ENCODE data around the gene RIIAD1.
"Not testable (repeated sequence)": the region's sequence is repeated elsewhere in the genome, so short reads cannot be mapped to it uniquely, and the experiment has no call there.

RIIAD1 gene

DNA sequence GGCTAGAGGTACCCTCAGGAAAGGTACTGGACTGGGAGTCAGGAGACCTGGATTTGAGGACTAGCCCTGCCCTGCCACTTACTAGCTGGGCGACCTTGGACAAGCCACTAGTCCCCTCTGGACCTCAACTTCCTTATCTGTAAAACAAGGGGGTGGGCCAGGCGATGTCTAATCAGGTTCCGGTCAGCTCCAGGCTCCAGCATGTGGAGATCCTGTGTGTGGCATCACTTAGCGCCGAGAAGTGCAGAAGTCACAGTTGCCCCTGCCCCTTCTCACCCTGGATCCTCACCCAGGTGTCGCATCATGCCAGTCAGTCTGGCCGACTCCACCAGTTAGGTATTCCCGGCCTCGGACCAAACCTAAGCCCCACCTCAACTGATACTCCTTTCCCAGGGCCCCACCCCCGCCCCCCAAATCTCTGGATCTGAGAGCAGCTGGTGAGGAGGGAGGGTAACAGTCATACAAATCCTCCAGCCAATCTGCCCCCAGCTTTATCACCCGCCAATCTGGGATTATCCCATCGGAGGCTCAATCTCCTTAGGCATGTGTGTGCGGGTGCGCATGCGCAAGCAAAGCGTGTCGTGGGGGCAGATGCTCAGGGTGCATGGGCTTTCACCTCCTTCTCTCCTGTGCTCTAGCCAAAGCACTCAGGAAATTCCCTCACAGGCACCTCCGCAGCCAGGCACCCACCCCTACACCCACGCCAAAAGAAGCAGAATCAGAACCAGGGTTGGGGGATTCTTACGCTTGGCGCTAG lies 10.1 kb upstream of the RIIAD1 start:
- DNase-seq, result no peak

DNA sequence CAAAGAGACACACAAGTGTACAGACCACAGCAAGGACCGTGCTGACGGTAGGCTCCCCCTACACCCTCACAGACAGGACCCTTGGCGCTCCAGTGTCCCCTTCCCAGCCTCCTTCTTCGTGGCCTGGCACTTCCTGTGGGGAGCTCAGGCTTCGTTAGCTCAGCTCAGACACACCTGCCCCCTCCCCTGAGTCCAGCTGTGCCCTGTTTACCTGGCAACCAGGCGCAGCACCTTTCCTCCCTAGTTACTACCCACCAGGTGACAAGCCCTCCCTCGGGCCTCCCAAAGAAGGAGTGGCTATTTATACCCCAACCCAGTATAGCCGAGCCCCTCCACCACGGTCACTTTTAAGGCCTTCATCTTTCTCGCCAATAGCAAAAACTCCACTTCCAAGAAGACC lies 9.4 kb upstream of the RIIAD1 start:
- peak; percentile 76 for DNase-seq

DNA sequence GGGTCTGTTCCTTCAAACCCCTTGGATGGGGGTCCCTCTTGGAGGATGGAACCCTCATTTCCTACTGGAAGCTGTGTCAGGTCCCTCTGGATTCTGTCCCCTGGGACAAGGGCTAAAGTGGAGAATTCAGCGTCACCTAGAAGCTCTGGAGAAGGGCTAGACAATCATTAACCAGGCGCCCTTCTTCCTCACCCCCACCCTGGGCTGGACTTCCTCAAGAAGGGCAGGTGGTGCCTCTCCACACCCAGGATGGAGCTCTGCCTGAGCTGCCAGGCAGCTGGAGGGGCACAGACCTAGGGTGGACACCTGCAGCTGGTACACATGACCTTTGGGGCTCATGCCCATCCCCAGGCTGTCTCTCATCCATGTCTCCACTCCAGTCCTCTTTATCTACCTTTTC lies 8.3 kb upstream of the RIIAD1 start:
- DNase-seq, result no peak

DNA sequence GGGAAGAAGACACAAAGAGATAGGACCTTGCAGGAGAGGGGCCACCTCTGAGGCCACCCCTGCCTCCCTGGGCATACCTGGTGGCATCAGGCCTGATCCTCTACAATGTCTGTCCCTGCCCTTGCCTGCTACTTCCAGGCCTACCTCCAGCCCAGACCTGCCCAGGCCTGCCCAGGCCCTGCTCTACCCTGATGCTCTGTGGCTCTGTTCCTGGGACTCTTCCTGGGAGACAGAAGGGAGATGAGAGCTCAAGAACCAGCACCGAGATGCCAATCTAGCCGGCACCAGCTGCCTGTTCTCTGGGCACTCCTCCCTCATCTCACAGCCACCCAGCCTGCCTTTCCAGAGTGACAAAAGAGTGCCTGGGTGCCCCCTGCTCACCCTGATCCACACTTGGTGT lies 7.4 kb upstream of the RIIAD1 start:
- no peak for DNase-seq

DNA sequence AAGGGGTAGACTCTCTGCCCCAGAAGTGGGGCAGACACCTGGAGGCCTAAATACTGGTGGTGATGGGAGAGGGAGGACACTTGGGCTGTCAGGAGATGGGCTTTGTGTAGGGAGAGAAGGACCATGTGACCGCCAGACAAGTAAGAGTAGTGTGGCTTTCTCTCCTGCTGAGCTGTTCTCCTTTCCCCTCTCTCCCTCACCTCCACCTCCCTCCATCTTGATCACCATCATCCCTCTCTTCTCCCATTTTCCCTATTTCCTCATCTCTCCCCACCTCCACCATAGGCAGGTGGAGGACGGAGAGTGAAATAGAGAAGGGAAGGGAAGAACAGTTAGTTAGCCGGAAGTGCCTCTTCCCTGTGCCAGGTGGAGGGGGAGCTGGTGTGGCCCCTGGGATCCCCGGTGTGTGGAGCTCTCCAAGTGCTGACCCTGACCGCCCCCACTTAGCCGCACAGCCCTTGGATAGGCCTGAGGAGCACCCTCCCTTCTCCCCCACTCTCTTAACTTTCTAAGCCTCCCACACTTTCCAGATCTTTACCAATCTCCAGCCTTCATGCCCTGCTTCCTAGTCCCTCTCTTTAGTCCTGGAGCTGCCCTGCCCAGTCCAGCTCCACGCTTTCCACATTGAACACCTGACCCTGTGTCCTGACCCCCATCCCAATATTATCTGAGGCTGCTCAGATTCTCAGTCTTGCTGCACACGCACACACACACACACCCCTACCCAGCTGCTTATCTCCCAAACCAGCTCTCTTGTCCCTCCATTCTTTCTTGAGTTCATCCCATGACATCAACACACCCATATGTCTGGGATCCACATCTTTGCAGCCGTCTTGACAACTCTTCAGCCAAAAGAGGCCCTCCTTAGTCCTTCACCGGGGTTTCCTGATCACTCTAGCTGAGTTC lies 6.2 kb upstream of the RIIAD1 start:
- no peak for DNase-seq

DNA sequence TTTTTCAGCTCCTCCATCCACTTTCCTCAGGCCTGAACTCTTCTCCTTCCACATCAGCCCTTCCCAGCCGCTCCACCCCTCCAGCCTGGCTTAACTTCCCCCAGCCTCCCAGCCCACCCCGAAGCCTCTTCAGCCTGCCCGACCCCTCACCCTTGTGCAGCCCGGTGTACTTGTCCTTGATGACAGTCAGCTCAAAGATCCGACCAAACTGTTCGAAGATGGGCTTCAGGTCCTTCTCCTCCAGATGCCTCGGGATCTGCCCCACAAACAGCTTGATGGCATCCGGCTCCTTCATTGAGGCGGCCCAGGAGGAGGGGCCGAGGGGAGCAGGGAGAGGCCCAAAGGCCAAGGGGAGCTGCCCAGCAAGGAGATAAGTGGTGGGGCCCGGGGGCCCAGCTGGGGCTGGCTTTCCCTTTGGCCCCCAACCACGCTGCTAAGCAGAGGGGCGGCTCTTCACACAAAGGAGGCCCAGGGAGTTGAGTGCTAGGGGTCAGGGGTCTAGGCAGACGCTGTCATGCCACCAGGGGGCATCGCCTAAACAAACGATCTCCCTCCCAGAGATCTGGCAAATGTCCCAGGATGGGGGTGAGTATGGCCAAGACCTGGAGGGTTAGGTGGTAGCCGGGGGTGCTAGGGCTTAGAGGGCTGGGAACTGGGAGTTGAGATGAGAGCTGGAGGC lies 5.5 kb upstream of the RIIAD1 start:
- peak; percentile 31 for DNase-seq

DNA sequence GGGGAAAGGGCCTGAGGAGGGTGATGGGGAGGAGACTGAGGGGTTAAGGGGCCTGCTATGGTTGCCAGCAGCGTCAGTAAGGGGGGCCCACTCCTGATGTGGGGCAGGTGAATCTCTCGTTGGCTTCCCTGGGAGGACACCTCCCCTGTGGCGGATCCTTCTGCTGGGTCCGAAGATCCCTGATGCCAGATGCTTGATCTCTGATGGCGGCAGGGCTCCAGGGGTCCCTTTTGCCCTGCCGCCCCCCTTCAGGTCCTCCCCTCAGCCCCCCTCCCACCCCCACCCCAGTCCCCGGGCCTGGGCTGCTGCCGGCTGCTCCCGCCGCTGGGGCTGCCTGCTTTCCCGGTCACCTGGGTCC lies 4.9 kb upstream of the RIIAD1 start:
- DNase-seq, result no peak

DNA sequence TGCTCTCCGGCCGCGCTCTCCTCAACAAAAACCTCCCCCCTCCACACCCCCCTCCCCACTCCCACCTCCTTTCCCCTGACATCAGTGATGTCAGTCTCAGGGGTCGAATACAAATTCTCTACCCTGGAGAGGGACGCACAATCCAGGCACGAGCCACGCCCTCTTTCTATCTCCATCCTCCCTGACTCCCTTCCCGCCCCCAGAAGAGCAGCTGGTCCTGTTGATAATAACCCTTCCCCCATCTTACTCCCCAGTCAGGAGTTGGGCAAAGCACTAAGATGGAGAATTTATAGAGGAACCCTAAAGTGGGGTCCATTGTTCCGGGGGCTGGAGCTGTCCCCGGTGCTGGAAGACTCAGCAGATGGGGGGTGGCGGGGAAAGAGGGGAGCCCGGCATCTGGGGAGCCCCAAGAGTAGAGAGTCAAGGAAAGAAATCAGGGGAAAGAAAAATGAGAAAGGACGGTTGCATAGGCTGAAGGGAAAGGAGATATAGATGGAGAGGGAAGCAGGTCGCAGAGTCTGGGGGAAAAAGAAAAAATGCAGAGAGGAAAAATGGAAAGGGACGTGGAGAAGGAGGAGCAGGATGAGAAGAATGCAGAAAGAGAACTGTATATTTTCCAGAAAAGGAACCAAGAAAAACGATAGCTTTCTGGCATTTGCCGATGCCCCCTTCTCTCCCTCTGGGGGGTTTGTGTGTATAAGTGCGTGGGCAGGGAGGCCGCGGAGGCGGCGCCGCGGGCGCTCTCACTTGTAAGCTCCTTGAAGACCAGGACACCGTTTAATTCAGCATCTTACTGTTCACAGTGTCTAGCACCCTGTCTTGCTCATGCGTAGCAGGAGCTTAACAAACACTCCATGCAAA lies 4.3 kb upstream of the RIIAD1 start, which contains the start of gene CELF3:
Gene CELF3, minus strand, starts transcription at position 33 of the 861 bp plus-strand sequence. CDS start 783 bp downstream, outside the sequence.
- peak; percentile 97 for DNase-seq

DNA sequence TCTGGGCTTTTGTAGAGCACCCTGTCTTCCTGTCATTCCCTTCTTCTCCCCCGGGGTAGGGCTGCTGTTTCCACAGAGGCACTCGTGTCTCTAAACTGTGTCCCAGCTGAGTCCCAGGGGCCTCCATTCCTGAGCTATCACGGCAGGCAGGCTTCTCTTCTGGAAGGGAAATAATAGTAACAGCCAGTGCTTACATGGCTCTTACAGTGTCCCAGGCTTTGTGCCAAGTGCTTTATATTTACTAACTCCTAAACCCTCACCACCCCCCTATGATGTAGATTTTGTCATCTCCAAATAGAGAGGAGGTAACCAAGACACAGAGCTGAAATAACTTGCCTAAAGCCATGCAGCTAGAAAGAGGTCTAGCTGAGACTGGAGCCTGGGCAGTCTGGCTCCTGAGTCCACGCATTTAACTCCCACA lies 3.3 kb upstream of the RIIAD1 start:
- no peak for DNase-seq

DNA sequence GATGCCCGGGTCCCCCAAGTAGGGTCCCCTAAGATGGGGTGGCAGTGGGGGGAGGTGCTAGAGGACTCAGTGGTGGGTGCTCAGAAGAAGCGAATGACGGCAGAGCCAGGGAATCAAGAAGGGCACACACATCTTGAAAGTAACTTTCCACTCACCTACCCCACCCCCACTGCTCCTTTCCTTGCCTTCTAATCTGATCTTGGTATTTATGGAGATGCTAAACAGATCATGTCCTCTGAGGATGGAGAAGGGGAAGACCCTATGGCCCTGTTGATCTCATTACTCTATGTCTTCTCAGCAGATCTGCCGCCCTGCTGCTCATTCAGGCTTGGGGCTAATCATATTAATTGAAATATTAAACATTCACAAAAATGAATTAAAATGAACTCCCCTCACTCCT lies 2.7 kb upstream of the RIIAD1 start:
- no peak for DNase-seq

DNA sequence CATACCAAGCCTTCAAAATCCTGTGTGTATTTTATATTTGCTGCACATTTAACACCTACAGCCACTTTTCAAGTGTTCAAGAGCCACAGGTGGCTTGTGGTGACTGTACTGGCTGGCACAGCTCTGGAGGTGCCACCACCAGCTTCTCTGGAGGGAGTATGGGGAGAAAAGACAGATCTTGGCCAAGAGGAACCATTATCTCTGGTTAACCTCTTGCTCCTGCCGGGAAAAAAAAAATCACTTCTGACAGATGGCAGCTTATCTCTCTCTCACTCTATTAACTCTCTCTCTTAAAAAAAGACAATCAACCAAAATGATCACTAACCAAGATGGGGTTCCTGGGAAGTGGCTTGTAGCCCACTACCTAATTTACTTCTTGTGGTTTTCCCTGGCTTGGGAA lies 1.2 kb upstream of the RIIAD1 start:
- DNase-seq, result no peak

DNA sequence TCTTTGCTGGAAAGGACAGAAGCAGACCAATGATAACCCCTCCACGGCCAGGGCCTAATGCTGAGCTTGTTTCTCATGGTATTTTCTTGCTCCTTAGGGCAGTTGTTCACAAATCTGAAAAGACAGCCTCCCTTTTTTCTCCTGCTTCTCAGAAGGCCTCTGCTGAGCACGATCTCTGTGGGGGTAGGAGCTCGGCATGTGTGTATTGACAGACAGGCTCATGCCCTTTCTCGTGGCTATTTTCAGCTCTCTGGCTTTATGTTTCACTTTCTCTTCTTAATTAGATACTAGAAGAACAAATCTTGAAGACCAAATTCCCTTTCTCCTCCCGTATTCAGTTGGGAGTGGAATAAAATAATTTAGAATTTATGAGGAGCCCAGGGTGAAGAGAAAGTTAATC lies 768 bp upstream of the RIIAD1 start:
- DNase-seq, result no peak

DNA sequence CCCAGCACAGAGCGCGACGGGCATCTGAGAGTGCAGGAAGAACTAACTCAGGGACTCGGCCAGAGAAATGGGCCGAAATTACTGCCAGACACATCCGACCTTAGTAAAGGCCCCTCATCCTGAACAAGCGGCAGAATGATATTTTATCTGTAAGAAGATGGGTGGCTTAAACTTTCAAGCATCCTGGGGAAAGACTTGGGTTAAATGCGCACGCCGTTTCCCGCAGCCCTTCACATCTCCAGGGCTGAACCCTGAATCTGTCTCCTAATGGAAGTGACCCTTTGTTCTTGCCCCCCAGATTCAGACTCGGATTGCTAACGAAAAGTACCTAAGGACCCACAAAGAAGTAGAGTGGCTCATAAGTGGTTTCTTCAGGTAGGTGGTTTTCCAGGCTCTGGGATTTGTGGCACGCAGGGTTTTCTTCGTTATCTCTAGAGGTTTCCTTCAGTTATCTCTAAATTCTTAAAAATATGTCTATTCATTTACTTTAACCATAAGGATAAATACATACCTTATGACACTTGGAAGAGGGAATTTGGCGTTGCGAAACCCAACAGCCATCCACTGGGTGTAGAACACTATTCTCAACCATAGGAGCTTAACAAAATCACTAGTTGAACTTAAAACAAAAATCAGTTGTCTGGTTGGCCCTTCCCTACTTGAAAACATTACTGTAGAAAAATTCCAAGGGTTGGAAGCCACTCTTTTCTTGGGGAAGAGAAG lies 627 bp downstream of the RIIAD1 start:
- no peak for DNase-seq

DNA sequence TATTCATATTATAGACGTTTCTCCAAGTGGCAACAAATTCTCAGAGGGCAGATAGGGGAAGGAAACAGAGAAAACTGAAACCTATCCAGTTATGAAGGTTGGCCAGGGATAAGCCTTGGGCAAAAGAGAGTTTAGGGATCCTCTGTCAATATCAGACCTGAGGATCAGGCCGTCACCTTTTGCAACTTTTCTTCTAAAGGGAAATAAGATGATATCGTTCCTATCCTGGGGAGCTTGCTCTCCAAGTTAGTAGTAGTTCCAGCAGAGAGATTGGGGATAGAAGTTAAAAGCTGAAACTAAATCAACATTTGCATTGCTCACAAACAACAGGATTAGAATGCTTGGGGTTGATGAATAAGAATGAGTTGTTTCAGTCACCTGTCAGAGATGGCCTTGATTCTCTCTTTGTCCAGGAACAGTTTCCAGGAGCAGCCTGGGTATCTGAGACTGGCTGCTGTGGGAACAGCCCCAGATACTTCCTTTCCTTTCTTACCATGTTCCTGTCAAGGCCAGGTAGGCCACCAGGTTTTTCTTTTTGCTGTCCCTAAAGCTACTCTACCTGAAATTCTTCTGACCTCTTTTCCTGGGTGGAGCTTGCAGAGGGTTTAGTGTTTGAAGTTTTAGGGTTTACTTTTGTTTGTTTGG lies 2.5 kb downstream of the RIIAD1 start:
- no peak for DNase-seq

DNA sequence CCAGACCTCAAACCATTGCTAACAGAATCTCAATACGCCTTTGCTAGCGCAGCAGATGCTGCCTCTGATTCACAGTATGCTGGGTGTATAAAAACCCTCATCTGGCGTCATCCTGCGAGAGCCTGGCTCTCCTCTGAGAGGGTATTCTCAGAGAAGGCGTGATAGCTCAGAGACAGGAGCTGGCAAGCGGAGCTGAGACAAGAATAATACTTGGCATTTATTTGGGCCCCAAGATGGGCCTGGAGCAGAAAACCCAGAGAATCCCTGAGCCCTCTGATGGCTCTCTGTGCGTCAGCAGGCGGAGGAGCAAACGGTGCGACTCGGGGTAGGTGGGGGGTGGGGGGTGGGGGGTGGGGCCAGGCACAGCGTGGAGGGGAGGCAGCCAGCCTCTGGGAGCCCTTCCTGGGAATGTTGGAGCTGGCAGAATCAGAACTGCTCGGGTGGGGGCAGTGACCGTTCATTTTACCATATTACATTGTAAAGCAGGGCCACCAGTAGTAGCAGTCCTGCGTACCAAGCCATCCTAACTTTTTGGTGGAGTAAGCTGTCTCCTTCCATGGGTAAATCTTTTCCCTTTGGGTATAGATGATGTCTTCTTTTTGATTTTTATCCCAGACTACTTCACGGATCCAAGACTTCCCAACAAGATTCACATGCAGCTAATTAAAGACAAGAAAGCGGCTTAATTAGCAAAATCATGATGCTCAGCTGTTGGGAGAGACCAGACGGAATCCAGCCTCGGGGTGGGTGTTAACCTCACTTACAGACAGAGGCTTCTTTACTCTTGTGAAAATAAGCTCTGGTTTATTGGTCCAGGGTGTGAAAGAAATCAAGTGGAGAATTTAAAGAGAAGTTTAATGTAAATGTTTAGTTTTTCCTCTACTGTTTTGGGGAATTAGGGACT lies 7.1 kb downstream of the RIIAD1 start:
- DNase-seq, result no peak

DNA sequence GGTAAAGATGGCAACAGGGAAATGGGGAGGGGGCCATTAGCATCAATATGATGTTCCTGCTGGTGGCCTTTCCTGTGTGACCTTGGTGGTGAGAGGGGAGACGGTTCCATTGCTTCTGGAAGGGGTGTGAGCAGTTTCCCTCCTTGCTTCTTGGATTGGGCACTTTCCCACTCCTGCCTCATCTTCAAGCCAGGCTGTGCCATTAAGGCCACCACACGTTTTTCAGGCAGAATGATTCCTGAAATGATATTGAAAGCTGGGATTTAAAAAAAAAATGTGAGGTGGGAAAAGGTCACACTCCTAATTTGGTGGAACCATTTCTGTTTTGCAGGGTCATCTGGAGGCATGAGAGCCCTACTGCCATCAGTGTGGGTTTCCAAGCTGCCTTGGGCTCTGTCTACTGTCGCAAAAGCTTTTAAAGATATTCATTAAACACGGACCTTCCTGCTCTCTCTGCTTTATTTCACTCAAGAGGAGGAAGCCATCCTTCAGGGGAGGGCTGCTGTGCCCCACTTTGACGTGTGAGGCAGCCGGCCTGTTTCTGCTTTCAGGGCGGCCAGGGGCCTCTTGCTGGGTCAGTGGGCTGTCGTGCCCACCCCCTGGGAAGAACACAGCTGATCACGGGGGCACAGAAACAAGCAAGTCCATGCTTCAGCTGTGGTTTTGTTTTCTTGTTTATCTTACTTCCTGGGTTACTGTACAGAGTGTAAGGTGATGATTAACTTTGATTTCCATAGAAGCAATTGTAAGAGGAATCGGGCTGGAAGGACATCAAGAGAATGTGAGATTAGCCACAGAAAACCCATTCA lies 8.0 kb downstream of the RIIAD1 start:
- no peak for DNase-seq

DNA sequence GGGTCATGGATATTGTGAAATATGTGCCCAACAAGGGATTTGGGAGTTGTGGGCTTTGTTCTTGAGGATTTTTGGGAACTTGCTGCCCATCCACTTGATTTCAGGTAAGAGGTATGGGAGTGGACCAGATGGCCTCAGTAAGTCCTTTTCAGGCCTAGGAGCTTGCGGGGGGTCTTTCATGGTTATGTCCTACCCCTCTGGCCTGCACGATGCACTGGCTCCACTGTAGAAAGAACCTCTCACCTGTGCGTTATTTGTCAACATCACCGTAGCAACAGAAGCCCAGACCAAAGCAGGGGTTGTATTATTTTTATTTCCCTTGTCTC lies 8.6 kb downstream of the RIIAD1 start:
- DNase-seq, result no peak

DNA sequence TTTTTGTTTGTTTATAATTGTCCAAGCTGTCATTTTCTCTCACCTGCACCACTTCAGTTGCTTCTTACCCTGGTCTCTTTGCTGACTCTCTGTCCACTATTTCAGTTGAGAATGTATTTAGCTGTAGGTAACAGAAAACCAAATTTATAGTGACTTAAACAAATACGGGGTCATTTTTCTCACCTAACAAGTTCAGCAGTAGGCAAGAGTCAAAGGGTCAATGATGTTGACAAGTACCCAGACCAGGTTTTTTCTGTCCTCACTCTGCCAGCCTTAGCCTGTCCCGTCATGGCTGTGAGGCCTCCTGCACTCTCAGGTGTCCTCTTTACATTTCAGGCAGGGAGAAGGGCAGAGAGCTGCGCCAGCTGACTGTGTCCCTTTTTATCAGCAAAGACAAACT lies 11.8 kb downstream of the RIIAD1 start:
- no peak for DNase-seq

DNA sequence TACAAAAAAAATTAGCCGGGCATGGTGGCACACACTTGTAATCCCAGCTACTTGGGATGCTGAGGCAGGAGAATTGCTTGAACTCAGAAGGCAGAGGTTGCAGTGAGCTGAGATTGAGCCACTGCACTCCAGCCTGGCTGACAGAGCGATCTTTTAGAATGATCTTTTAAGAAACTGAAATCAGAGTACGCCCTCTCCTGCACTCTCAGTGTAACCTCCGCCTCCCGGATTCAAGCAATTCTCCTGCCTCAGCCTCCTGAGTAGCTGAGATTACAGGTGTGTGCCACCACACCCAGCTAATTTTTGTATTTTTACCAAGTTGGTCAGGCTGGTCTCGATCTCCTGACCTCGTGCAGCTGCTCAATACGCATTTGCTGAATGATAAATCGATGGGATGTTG lies 12.7 kb downstream of the RIIAD1 start:
- not testable (repeated sequence) for DNase-seq

DNA sequence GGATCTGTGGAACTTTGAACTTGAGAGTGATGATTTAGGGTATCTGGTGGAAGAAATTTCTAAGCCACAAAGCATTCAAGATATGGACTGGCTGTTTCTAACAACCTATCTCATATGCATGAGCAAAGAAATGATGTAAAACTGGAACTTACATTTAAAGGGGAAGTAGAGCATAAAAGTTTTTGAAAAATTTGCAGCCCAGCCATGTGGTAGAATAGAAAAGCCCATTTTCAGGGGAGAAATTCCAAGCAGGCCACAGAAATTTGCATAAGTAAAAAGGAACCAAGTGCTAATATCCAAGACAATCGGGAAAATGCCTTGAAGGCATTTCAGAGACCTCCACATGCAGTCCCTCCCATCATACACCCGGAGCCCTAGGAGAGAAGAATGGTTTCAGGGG lies 15.7 kb downstream of the RIIAD1 start:
- DNase-seq, result no peak
